Mammary epithelial cell (primary cell): ENCODE results near the gene MYO5C.

Source experiments
- EZH2 ChIP-seq: IDR thresholded peaks from 2 replicates; pipeline ENCODE4 v1.6.1; 2012; ENCODE audit warnings: low read length, inconsistent platforms, borderline replicate concordance
- TF ChIP-seq, protein P1 (sequence below), 2 donors: IDR thresholded peaks in 1 of 2; conservative IDR thresholded peaks in 1 of 2; 2 replicates each; pipeline ENCODE4 v1.5.1; 2011 to 2012; ENCODE audit warnings: inconsistent platforms in 2 of 2, low read length in 2 of 2, mild to moderate bottlenecking in 2 of 2, control low read depth in 1 of 2, low read depth in 1 of 2; ENCODE audit not compliant: insufficient read depth in 1 of 2; ENCODE audit errors: extremely low read depth in 1 of 2

DNA sequence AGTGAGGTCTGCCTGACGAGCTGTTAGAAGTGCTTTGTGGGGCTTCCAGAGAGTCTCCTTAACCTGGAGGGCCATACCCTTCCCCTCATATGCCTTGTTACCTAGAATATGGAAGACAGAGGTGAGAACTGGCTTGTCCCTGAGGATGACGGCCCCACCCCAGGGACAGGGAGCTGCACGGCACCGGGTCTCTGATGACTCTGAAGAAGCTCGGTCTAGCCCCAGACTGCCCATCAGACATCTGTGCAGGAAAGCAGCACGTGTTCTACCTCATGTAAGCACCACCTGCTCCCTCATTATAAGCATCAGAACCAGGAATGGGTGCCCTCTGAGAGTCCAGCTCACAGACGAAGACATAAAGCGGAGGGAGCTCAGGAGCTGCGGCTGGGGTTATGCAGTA, 18.0 kb downstream of the MYO5C start:
- TF ChIP-seq EZH2, result no peak
- TF ChIP-seq, protein P1, sequence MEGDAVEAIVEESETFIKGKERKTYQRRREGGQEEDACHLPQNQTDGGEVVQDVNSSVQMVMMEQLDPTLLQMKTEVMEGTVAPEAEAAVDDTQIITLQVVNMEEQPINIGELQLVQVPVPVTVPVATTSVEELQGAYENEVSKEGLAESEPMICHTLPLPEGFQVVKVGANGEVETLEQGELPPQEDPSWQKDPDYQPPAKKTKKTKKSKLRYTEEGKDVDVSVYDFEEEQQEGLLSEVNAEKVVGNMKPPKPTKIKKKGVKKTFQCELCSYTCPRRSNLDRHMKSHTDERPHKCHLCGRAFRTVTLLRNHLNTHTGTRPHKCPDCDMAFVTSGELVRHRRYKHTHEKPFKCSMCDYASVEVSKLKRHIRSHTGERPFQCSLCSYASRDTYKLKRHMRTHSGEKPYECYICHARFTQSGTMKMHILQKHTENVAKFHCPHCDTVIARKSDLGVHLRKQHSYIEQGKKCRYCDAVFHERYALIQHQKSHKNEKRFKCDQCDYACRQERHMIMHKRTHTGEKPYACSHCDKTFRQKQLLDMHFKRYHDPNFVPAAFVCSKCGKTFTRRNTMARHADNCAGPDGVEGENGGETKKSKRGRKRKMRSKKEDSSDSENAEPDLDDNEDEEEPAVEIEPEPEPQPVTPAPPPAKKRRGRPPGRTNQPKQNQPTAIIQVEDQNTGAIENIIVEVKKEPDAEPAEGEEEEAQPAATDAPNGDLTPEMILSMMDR (conservative IDR thresholded peaks at IDR 0.05 in 1 of 2, IDR thresholded peaks at IDR 0.05 in 1 of 2; ENCODE audit: extremely low read depth in 1 of 2, insufficient read depth in 1 of 2, low read depth in 1 of 2, low read length in 2 of 2), result no peak
